Measurements from ENCODE around the gene POC1B. TPM values are rescaled to one million over a fixed set of nuclear protein-coding genes. Genes with fewer than 3 reads are reported as not detected.

Gene POC1B
- total RNA-seq, 1 donor from 2014 or later, result 10.2 TPM

- H3K4me3 Mint-ChIP-seq (ENCODE audit: unreplicated experiment), result no peak overlapping the region
- no peak for DNase-seq (ENCODE audit: extremely low spot score, unreplicated experiment)
- peaks cover 62% of the 10 kb centered on the region for H3K4me1 Mint-ChIP-seq (ENCODE audit: unreplicated experiment)
- no peak for TF ChIP-seq CTCF (IDR thresholded peaks at IDR 0.05)
- H3K27ac Mint-ChIP-seq (ENCODE audit: unreplicated experiment), result peak overlapping the region; percentile 98
- H3K36me3 Mint-ChIP-seq (ENCODE audit: unreplicated experiment), result no peaks in the 10 kb centered on the region
- no peaks in the 10 kb centered on the region for H3K9me3 Mint-ChIP-seq (ENCODE audit: unreplicated experiment)
- no peaks in the 10 kb centered on the region for H3K27me3 Mint-ChIP-seq (ENCODE audit: unreplicated experiment)
Measured at GRCh38 chr12:89450907-89451306, 74.9 kb downstream of the POC1B start.

- peaks cover 49% of the 10 kb centered on the region for H3K4me1 Mint-ChIP-seq (ENCODE audit: unreplicated experiment)
- no peak overlapping the region for H3K27ac Mint-ChIP-seq (ENCODE audit: unreplicated experiment)
- no peak overlapping the region for H3K4me3 Mint-ChIP-seq (ENCODE audit: unreplicated experiment)
- H3K36me3 Mint-ChIP-seq (ENCODE audit: unreplicated experiment), result no peaks in the 10 kb centered on the region
- H3K27me3 Mint-ChIP-seq (ENCODE audit: unreplicated experiment), result no peaks in the 10 kb centered on the region
- TF ChIP-seq CTCF (IDR thresholded peaks at IDR 0.05), result no peak
- no peak for DNase-seq (ENCODE audit: extremely low spot score, unreplicated experiment)
- peaks cover 4% of the 10 kb centered on the region for H3K9me3 Mint-ChIP-seq (ENCODE audit: unreplicated experiment)
Measured at GRCh38 chr12:89448951-89449371, 76.9 kb downstream of the POC1B start.

GRCh38 chr12:89448526-89448925 is 77.3 kb downstream of the POC1B start:
- no peak overlapping the region for H3K27ac Mint-ChIP-seq (ENCODE audit: unreplicated experiment)
- peaks cover 6% of the 10 kb centered on the region for H3K9me3 Mint-ChIP-seq (ENCODE audit: unreplicated experiment)
- H3K4me3 Mint-ChIP-seq (ENCODE audit: unreplicated experiment), result no peak overlapping the region
- peaks cover 44% of the 10 kb centered on the region for H3K4me1 Mint-ChIP-seq (ENCODE audit: unreplicated experiment)
- no peak for TF ChIP-seq CTCF (IDR thresholded peaks at IDR 0.05)
- no peaks in the 10 kb centered on the region for H3K27me3 Mint-ChIP-seq (ENCODE audit: unreplicated experiment)
- no peaks in the 10 kb centered on the region for H3K36me3 Mint-ChIP-seq (ENCODE audit: unreplicated experiment)
- no peak for DNase-seq (ENCODE audit: extremely low spot score, unreplicated experiment)

GRCh38 chr12:89439941-89440340 is 85.9 kb downstream of the POC1B start:
- Mint-ChIP-seq H3K4me3 (ENCODE audit: unreplicated experiment) (no peak overlapping the region), H3K9me3 (ENCODE audit: unreplicated experiment) (peaks cover 4% of the 10 kb centered on the region), H3K4me1 (ENCODE audit: unreplicated experiment) (peaks cover 7% of the 10 kb centered on the region), H3K36me3 (ENCODE audit: unreplicated experiment) (peaks cover 11% of the 10 kb centered on the region), H3K27me3 (ENCODE audit: unreplicated experiment) (no peaks in the 10 kb centered on the region), H3K27ac (ENCODE audit: unreplicated experiment) (no peak overlapping the region)
- no peak for DNase-seq (ENCODE audit: extremely low spot score, unreplicated experiment)
- TF ChIP-seq CTCF (IDR thresholded peaks at IDR 0.05), result no peak

GRCh38 chr12:89437231-89437630 is 88.6 kb downstream of the POC1B start:
- H3K36me3 Mint-ChIP-seq (ENCODE audit: unreplicated experiment), result peaks cover 13% of the 10 kb centered on the region
- no peak for DNase-seq (ENCODE audit: extremely low spot score, unreplicated experiment)
- H3K27me3 Mint-ChIP-seq (ENCODE audit: unreplicated experiment), result no peaks in the 10 kb centered on the region
- H3K9me3 Mint-ChIP-seq (ENCODE audit: unreplicated experiment), result no peaks in the 10 kb centered on the region
- no peak overlapping the region for H3K4me3 Mint-ChIP-seq (ENCODE audit: unreplicated experiment)
- H3K4me1 Mint-ChIP-seq (ENCODE audit: unreplicated experiment), result peaks cover 14% of the 10 kb centered on the region
- no peak overlapping the region for H3K27ac Mint-ChIP-seq (ENCODE audit: unreplicated experiment)
- TF ChIP-seq CTCF (IDR thresholded peaks at IDR 0.05), result no peak

All from osteocyte (in vitro differentiated cells).